WTC11 (cell line): ENCODE measurements around the gene NAT16. TPM values are rescaled to one million over a fixed set of nuclear protein-coding genes. Genes with fewer than 3 reads are reported as not detected.

ENCODE experiments used
- ATAC-seq: fragments of 200-7000 bp; cut with Tn5 transposase; 2 replicates; pipeline ENCODE4 v1.10.0; 2021; ENCODE audit warnings: mild to moderate bottlenecking, moderate library complexity
- CTCF ChIA-PET: fragments of 300-600 bp; sonication (Branson Sonifier 250); formaldehyde crosslinking; loops from one replicate; lab custom pipeline; 2021; ENCODE audit warnings: antibody characterized with exemption; lab: Charles Lee
- POLR2A ChIA-PET: fragments of 350-600 bp; sonication (Branson Sonifier 250); formaldehyde crosslinking; loops from one replicate; lab custom pipeline; 2021; ENCODE audit warnings: antibody characterized with exemption; lab: Charles Lee
- DNase-seq: peaks from one replicate; pipeline ENCODE4 v3.0.0; 2021; ENCODE audit warnings: low spot score
- H3K27ac Mint-ChIP-seq: 2 replicates; pipeline ENCODE4 v1.8.0; 2021; ENCODE audit warnings: mixed read lengths
- H3K27me3 Mint-ChIP-seq: 2 replicates; pipeline ENCODE4 v1.8.0; 2021; ENCODE audit warnings: low read depth, mild to moderate bottlenecking, moderate library complexity, mixed read lengths
- H3K36me3 Mint-ChIP-seq: 2 replicates; pipeline ENCODE4 v1.8.0; 2021; ENCODE audit warnings: mixed read lengths
- H3K4me1 Mint-ChIP-seq: 2 replicates; pipeline ENCODE4 v1.8.0; 2022; ENCODE audit warnings: mixed read lengths
- H3K4me3 Mint-ChIP-seq: 2 replicates; pipeline ENCODE4 v1.8.0; 2021; ENCODE audit warnings: mild to moderate bottlenecking, moderate library complexity, mixed read lengths
- H3K9me3 Mint-ChIP-seq: 2 replicates; pipeline ENCODE4 v1.8.0; 2021; ENCODE audit warnings: mixed read lengths
- EMX1 ChIP-seq: fragments of 250-450 bp; sonication (Bioruptor Pico); IDR thresholded peaks from 2 replicates; pipeline ENCODE4 v1.8.0; 2021; ENCODE audit warnings: mild to moderate bottlenecking
- FOXP1 ChIP-seq: sonication (generic); formaldehyde crosslinking; IDR thresholded peaks from 2 replicates; pipeline ENCODE4 v1.8.0; 2022; ENCODE audit warnings: missing genetic modification reagents, mild to moderate bottlenecking, moderate library complexity, borderline replicate concordance
- GABPB1 ChIP-seq: sonication (generic); formaldehyde crosslinking; IDR thresholded peaks from 2 replicates; pipeline ENCODE4 v1.8.1; 2023; ENCODE audit warnings: mild to moderate bottlenecking, missing genetic modification reagents
- HMGA2 ChIP-seq: fragments of 250-450 bp; sonication (Bioruptor Pico); IDR thresholded peaks from 2 replicates; pipeline ENCODE4 v1.4.0; 2021; ENCODE audit warnings: mild to moderate bottlenecking, moderate library complexity
- MAX ChIP-seq: sonication (generic); formaldehyde crosslinking; IDR thresholded peaks from 2 replicates; pipeline ENCODE4 v1.8.0; 2022; ENCODE audit warnings: mild to moderate bottlenecking, missing genetic modification reagents
- MXD4 ChIP-seq: fragments of 250-450 bp; sonication (Bioruptor Pico); IDR thresholded peaks from 2 replicates; pipeline ENCODE4 v1.8.0; 2021; ENCODE audit warnings: mild to moderate bottlenecking, moderate library complexity, borderline replicate concordance
- PREB ChIP-seq: sonication (generic); formaldehyde crosslinking; IDR thresholded peaks from 2 replicates; pipeline ENCODE4 v1.8.1; 2022; ENCODE audit warnings: mild to moderate bottlenecking, missing genetic modification reagents, moderate library complexity, borderline replicate concordance
- ZMAT4 ChIP-seq: fragments of 250-450 bp; sonication (Bioruptor Pico); IDR thresholded peaks from 2 replicates; pipeline ENCODE4 v1.9.0; 2021; ENCODE audit warnings: mild to moderate bottlenecking
- total RNA-seq: library from RNA; stranded (reverse); gene quantifications from 3 replicates; pipeline ENCODE4 v1.2.3, GENCODE V29; 2021
- TF ChIP-seq, protein P1 (sequence below): sonication (generic); formaldehyde crosslinking; IDR thresholded peaks from 2 replicates; pipeline ENCODE4 v1.8.0; 2023; ENCODE audit warnings: missing genetic modification reagents, mild to moderate bottlenecking, borderline replicate concordance
- TF ChIP-seq, protein P2 (sequence below): fragments of 250-450 bp; sonication (Bioruptor Pico); conservative IDR thresholded peaks from 2 replicates; pipeline ENCODE4 v1.9.0; 2021; ENCODE audit warnings: mild to moderate bottlenecking
- TF ChIP-seq, protein P3 (sequence below): sonication (generic); formaldehyde crosslinking; IDR thresholded peaks from 2 replicates; pipeline ENCODE4 v1.8.0; 2022; ENCODE audit warnings: mild to moderate bottlenecking, missing genetic modification reagents

NAT16 gene
- total RNA-seq, 1 experiment from 2014 or later, result 0.39 TPM

DNA sequence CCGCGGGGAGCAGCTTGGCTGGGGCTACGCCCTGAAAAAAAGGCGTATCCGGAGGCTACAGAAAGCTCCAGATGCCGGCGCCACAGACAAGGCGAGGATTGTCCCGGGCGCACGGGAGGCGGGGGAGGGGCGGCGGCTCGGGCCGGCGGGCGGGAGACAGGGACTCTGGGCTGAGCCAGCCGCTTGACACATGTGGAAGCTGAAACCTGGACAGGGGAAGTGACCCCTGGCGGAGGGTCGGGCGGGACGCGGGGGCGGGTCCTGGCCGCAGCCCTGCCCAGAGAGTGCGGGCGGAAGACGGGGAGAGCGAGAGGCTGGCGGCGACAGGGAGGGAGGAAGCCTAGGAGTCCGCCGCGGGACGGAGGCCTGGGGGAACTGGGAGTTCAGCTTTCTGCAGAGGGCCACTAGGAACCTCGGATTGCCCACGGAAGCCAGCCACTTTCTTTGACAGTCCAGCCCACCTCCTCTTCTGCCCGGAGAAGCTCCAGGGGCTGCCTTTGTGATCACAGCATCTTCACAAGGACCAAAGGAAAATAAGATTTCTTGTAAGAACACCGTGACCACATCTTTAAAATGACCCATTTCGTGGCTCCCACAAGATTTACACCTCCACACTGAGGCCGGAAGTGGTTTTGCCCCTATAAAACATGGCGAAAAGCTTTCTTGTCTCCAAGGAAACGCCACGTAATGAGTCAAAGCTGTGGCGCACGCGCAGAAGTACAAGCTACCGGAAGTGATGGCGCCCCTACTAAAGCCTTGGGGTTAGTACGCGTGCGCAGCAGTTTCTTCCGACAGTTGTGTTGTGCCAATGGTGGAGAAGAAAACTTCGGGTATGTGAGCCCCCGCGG lies 37.5 kb upstream of the NAT16 start, which contains the start of the genes PLOD3 and ZNHIT1 (continued):
- TF ChIP-seq, protein P1, sequence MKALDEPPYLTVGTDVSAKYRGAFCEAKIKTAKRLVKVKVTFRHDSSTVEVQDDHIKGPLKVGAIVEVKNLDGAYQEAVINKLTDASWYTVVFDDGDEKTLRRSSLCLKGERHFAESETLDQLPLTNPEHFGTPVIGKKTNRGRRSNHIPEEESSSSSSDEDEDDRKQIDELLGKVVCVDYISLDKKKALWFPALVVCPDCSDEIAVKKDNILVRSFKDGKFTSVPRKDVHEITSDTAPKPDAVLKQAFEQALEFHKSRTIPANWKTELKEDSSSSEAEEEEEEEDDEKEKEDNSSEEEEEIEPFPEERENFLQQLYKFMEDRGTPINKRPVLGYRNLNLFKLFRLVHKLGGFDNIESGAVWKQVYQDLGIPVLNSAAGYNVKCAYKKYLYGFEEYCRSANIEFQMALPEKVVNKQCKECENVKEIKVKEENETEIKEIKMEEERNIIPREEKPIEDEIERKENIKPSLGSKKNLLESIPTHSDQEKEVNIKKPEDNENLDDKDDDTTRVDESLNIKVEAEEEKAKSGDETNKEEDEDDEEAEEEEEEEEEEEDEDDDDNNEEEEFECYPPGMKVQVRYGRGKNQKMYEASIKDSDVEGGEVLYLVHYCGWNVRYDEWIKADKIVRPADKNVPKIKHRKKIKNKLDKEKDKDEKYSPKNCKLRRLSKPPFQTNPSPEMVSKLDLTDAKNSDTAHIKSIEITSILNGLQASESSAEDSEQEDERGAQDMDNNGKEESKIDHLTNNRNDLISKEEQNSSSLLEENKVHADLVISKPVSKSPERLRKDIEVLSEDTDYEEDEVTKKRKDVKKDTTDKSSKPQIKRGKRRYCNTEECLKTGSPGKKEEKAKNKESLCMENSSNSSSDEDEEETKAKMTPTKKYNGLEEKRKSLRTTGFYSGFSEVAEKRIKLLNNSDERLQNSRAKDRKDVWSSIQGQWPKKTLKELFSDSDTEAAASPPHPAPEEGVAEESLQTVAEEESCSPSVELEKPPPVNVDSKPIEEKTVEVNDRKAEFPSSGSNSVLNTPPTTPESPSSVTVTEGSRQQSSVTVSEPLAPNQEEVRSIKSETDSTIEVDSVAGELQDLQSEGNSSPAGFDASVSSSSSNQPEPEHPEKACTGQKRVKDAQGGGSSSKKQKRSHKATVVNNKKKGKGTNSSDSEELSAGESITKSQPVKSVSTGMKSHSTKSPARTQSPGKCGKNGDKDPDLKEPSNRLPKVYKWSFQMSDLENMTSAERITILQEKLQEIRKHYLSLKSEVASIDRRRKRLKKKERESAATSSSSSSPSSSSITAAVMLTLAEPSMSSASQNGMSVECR (CRISPR knock-in tag), result no peak
- TF ChIP-seq HMGA2 (CRISPR knock-in tag) (no peak), EMX1 (CRISPR knock-in tag) (0 out of 2 replicates have a peak, but pooled peaks have one; percentile 5), MXD4 (CRISPR knock-in tag) (no peak), GABPB1 (CRISPR knock-in tag) (peak; percentile 13; the same call in 1 of the 2 replicates)

DNA sequence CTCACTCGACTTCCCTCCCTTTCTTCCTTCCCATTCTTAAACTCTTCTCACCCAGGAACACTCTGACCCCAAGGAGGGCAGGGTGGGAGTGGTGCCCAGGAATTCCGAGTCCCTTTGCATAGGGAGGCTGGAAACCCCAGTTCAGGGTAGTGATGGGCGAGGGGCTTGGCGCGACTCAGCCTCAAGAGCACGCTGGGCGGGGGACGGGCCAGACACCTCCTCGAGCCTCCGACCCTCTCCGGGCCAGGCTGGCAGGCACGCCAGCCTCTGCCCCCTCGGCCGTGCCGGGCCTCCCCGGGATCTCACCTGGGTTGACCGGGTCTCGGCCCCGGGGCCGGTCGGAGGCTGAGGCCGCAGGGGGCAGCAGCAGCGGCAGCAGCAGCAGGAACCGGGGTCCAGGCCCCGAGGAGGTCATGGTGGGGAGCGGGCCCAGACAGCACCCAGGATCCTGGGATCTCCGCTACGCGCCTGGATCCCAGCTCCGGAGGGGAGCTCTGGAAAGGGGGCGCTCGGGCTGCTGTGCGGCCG lies 36.8 kb upstream of the NAT16 start:
- peak; percentile 28 for DNase-seq
- H3K27ac Mint-ChIP-seq, result no peak overlapping the region
- TF ChIP-seq, protein P2, sequence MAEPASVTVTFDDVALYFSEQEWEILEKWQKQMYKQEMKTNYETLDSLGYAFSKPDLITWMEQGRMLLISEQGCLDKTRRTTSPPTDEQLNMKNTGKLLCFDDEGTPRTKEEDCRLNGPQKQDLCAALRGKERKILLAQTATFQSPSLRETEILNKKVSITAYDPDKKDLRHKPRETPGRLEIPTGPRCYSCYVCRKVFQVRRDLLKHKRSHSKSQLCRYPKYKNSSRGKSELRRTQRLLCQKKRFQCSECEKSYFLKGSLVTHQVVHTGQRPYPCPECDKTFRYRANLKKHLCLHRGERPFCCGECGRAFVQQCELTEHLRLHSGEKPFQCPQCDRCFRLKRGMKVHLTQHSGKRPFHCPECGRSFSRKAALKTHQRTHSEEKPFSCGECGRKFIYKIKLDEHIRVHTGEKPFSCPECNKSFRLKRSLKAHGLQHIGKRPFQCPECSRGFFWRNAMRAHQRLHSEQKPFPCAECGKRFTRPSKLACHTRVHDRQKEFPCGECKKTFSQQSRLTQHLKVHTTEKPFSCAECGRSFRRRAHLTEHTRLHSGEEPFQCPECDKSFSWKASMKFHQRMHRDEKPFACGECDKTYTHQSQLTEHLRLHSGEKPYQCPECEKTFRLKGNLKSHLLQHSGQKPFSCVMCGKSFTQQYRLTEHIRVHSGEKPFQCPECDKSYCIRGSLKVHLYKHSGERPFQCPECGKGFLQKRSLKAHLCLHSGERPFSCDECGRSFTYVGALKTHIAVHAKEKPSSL (CRISPR knock-in tag), result no peak
- 0 out of 2 replicates have a peak, but pooled peaks have one; percentile 8 for TF ChIP-seq EMX1 (CRISPR knock-in tag)
- TF ChIP-seq, protein P3, sequence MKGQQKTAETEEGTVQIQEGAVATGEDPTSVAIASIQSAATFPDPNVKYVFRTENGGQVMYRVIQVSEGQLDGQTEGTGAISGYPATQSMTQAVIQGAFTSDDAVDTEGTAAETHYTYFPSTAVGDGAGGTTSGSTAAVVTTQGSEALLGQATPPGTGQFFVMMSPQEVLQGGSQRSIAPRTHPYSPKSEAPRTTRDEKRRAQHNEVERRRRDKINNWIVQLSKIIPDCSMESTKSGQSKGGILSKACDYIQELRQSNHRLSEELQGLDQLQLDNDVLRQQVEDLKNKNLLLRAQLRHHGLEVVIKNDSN (CRISPR knock-in tag), result 0 out of 2 replicates have a peak, but pooled peaks have one; percentile 39
- TF ChIP-seq FOXP1 (CRISPR knock-in tag), result peak; percentile 62
- no peak for TF ChIP-seq ZMAT4 (CRISPR knock-in tag)
- no peak for TF ChIP-seq PREB (CRISPR knock-in tag)
- peak; percentile 66; the same call in 1 of the 2 replicates for TF ChIP-seq MAX (CRISPR knock-in tag)
- H3K36me3 Mint-ChIP-seq, result no peaks in the 10 kb centered on the region; the same call in 1 of the 2 replicates
- H3K27me3 Mint-ChIP-seq, result no peaks in the 10 kb centered on the region
- ATAC-seq, result peak; percentile 11
- no peaks in the 10 kb centered on the region for H3K9me3 Mint-ChIP-seq
- peak overlapping the region; percentile 98 for H3K4me3 Mint-ChIP-seq
- POLR2A ChIA-PET, result interaction anchor here (0.6 to 1.6 kb wide), 10 partner anchors 11 to 330 kb away, joined by 3 to 7 read pairs (median 3); partner anchors contain the start of genes COL26A1 and MOGAT3
- peaks cover 23% of the 10 kb centered on the region for H3K4me1 Mint-ChIP-seq
- CTCF ChIA-PET, result interaction anchor here (0.6 to 3.6 kb wide), 25 partner anchors 15 to 322 kb away, joined by 3 to 64 read pairs (median 9); partner anchors contain the start of genes AP1S1, CLDN15, FIS1 and IFT22
